Hepatocyte (in vitro differentiated cells): Measurements from ENCODE around the gene EDEM1. TPM values are rescaled to one million over a fixed set of nuclear protein-coding genes. Genes with fewer than 3 reads are reported as not detected.

ENCODE experiments used
- DNase-seq: peaks from one replicate; pipeline ENCODE4 v3.0.0-alpha.2; 2016; ENCODE audit warnings: low spot score
- H2AFZ ChIP-seq: fragments of 200-600 bp; sonication (generic); 2 replicates; pipeline ENCODE4 v1.6.0; 2016; ENCODE audit warnings: antibody characterized with exemption, mild to moderate bottlenecking
- H3K27ac ChIP-seq: fragments of 200-600 bp; sonication (generic); 2 replicates; pipeline ENCODE4 v1.5.1; 2016; ENCODE audit warnings: mild to moderate bottlenecking
- H3K27me3 ChIP-seq: fragments of 200-600 bp; sonication (generic); 2 replicates; pipeline ENCODE4 v1.6.1; 2016
- H3K36me3 ChIP-seq: fragments of 200-600 bp; sonication (generic); replicated peaks from 2 replicates; pipeline ENCODE4 v1.5.1; 2016; ENCODE audit warnings: low read depth; ENCODE audit not compliant: insufficient read depth
- H3K4me1 ChIP-seq: fragments of 200-600 bp; sonication (generic); 2 replicates; pipeline ENCODE4 v1.5.1; 2016; ENCODE audit warnings: mild to moderate bottlenecking, moderate library complexity; ENCODE audit not compliant: insufficient read depth
- H3K4me2 ChIP-seq: fragments of 200-600 bp; sonication (generic); 2 replicates; pipeline ENCODE4 v1.6.0; 2016
- H3K4me3 ChIP-seq: fragments of 200-600 bp; sonication (generic); 2 replicates; pipeline ENCODE4 v1.5.1; 2016; ENCODE audit warnings: mild to moderate bottlenecking
- H3K79me2 ChIP-seq: fragments of 200-600 bp; sonication (generic); 2 replicates; pipeline ENCODE4 v1.6.0; 2017; ENCODE audit warnings: mild to moderate bottlenecking
- H3K9me2 ChIP-seq: fragments of 200-600 bp; sonication (generic); replicated peaks from 2 replicates; pipeline ENCODE4 v1.6.0; 2017; ENCODE audit warnings: mild to moderate bottlenecking; ENCODE audit not compliant: insufficient read depth
- H3K9me3 ChIP-seq: fragments of 200-600 bp; sonication (generic); 2 replicates; pipeline ENCODE4 v1.5.1; 2016; ENCODE audit warnings: low read depth, mild to moderate bottlenecking
- H4K20me1 ChIP-seq: fragments of 200-600 bp; sonication (generic); 2 replicates; pipeline ENCODE4 v1.6.0; 2016; ENCODE audit warnings: mild to moderate bottlenecking; ENCODE audit not compliant: insufficient read depth, poor library complexity, severe bottlenecking
- CTCF ChIP-seq: fragments of 200-600 bp; sonication (generic); IDR thresholded peaks from 2 replicates; pipeline ENCODE4 v1.5.1; 2016; ENCODE audit warnings: antibody characterized with exemption, mild to moderate bottlenecking; ENCODE audit not compliant: poor library complexity
- EZH2 ChIP-seq: fragments of 200-600 bp; sonication (generic); IDR thresholded peaks from 2 replicates; pipeline ENCODE4 v1.6.1; 2016; ENCODE audit warnings: antibody characterized with exemption, mild to moderate bottlenecking, borderline replicate concordance
- EZH2phosphoT487 ChIP-seq: fragments of 200-600 bp; sonication (generic); IDR thresholded peaks from one replicate; pipeline ENCODE4 v1.6.1; 2018; ENCODE audit warnings: antibody characterized with exemption, mild to moderate bottlenecking, low read depth, moderate library complexity; ENCODE audit not compliant: unreplicated experiment, severe bottlenecking
- WGBS: methylation state at CpG from one replicate; pipeline ENCODE4 v1.1.6; 2016; ENCODE audit warnings: low lambda C conversion rate; ENCODE audit errors: missing lambda C conversion rate; 5-methylcytosine and 5-hydroxymethylcytosine counted together
- polyA plus RNA-seq: library from polyadenylated mRNA; unstranded; fragments of >200 nt; fragmentation: Nextera tagmentation; extraction: Ambion mirVana; gene quantifications from 2 replicates; pipeline ENCODE4 v1.2.1, GENCODE V29; 2016
- total RNA-seq: library from RNA; depleted of rRNA; stranded (reverse); fragments of >200 nt; gene quantifications from 2 replicates; pipeline ENCODE4 v1.2.3, GENCODE V29; 2014

EDEM1 gene
- total and polyA plus RNA-seq, 2 experiments from 2014 or later, result 18.5 to 58.3 TPM

- no peak overlapping the region for H3K4me2 ChIP-seq
- no peak overlapping the region for H3K27ac ChIP-seq
- no peak overlapping the region for H3K4me3 ChIP-seq
- WGBS, result 87% methylated on average over 12 of the region's 12 CpGs
- no peaks in the 10 kb centered on the region for H3K9me2 ChIP-seq
- H3K4me1 ChIP-seq, result peaks cover 6% of the 10 kb centered on the region
- H3K27me3 ChIP-seq, result no peaks in the 10 kb centered on the region
- TF ChIP-seq CTCF (no peak), EZH2 (no peak), EZH2phosphoT487 (no peak)
- no peaks in the 10 kb centered on the region for H3K9me3 ChIP-seq
- H4K20me1 ChIP-seq, result no peaks in the 10 kb centered on the region
- no peak for DNase-seq
- no peaks in the 10 kb centered on the region for H3K36me3 ChIP-seq
- no peaks in the 10 kb centered on the region for H3K79me2 ChIP-seq
- no peak overlapping the region for H2AFZ ChIP-seq
Measured at GRCh38 chr3:5254281-5255048, 67.0 kb downstream of the EDEM1 start.

GRCh38 chr3:5255404-5256344, 68.2 kb downstream of the EDEM1 start:
- Histone ChIP-seq H2AFZ (no peak overlapping the region), H3K36me3 (no peaks in the 10 kb centered on the region), H3K27me3 (no peaks in the 10 kb centered on the region), H3K4me2 (no peak overlapping the region), H3K27ac (peak overlapping the region; percentile 23), H3K4me1 (peaks cover 6% of the 10 kb centered on the region), H3K9me3 (no peaks in the 10 kb centered on the region), H3K79me2 (no peaks in the 10 kb centered on the region), H4K20me1 (no peaks in the 10 kb centered on the region), H3K4me3 (no peak overlapping the region), H3K9me2 (no peaks in the 10 kb centered on the region)
- WGBS, result 78% methylated on average over 4 of the region's 4 CpGs
- TF ChIP-seq EZH2phosphoT487 (no peak), CTCF (no peak), EZH2 (no peak)
- DNase-seq, result no peak

GRCh38 chr3:5258526-5258925, 71.0 kb downstream of the EDEM1 start:
- WGBS, result 82% methylated on average over 3 of the region's 3 CpGs
- Histone ChIP-seq H3K79me2 (no peaks in the 10 kb centered on the region), H3K4me1 (peaks cover 6% of the 10 kb centered on the region), H3K4me3 (no peak overlapping the region), H3K9me2 (no peaks in the 10 kb centered on the region), H3K4me2 (no peak overlapping the region), H4K20me1 (no peaks in the 10 kb centered on the region), H3K27ac (no peak overlapping the region), H3K27me3 (no peaks in the 10 kb centered on the region), H3K9me3 (no peaks in the 10 kb centered on the region), H2AFZ (no peak overlapping the region), H3K36me3 (no peaks in the 10 kb centered on the region)
- TF ChIP-seq CTCF (no peak), EZH2 (no peak), EZH2phosphoT487 (no peak)
- no peak for DNase-seq
